A673 (cell line): ENCODE results near the gene LRRC3. TPM values are rescaled to one million over a fixed set of nuclear protein-coding genes. Genes with fewer than 3 reads are reported as not detected.

Experiments
- Bru-seq: library from RNA; stranded (reverse); fragments of 400-500 nt; gene quantifications from one replicate; lab custom pipeline; 2021; lab: Mats Ljungman, UMichigan
- BruChase-seq, 2 experiments: library from RNA; stranded (reverse); fragments of 400-500 nt; gene quantifications; one replicate each; lab custom pipeline; 2021; lab: Mats Ljungman, UMichigan
- BruUV-seq: library from RNA; stranded (reverse); fragments of 400-500 nt; replicated peaks from 2 replicates; lab custom pipeline; 2021; lab: Mats Ljungman, UMichigan
- CTCF ChIA-PET: fragments of 300-600 bp; sonication (Branson Sonifier 250); formaldehyde crosslinking; loops from one replicate; lab custom pipeline; 2022; ENCODE audit warnings: antibody characterized with exemption; lab: Charles Lee
- POLR2A ChIA-PET: fragments of 300-600 bp; sonication (Branson Sonifier 250); formaldehyde crosslinking; loops from one replicate; lab custom pipeline; 2022; ENCODE audit warnings: antibody characterized with exemption; ENCODE audit not compliant: low non-redundant PET; lab: Charles Lee
- DNase-seq: peaks from one replicate; pipeline ENCODE4 v3.0.0-alpha.2; 2015; ENCODE audit warnings: low spot score
- H3K27ac ChIP-seq: fragments of 200-600 bp; sonication (generic); 2 replicates; pipeline ENCODE4 v1.5.1; 2016; ENCODE audit warnings: mixed run types, low read depth, mild to moderate bottlenecking, mixed read lengths, antibody characterized with exemption, low read length; ENCODE audit not compliant: poor library complexity, severe bottlenecking
- H3K27me3 ChIP-seq: fragments of 200-600 bp; sonication (generic); replicated peaks from 2 replicates; pipeline ENCODE4 v1.6.1; 2017; ENCODE audit warnings: mixed run types, low read depth, mild to moderate bottlenecking, mixed read lengths, antibody characterized with exemption, low read length; ENCODE audit not compliant: insufficient read depth, poor library complexity
- H3K36me3 ChIP-seq: fragments of 200-600 bp; sonication (generic); 2 replicates; pipeline ENCODE4 v1.6.1; 2016; ENCODE audit warnings: mixed run types, mild to moderate bottlenecking, mixed read lengths, antibody characterized with exemption, low read length; ENCODE audit not compliant: insufficient read depth, poor library complexity, severe bottlenecking
- H3K4me1 ChIP-seq: fragments of 200-600 bp; sonication (generic); 2 replicates; pipeline ENCODE4 v1.6.1; 2017; ENCODE audit warnings: mixed run types, mild to moderate bottlenecking, mixed read lengths, antibody characterized with exemption, low read length; ENCODE audit not compliant: insufficient read depth, poor library complexity, severe bottlenecking
- H3K4me3 ChIP-seq: fragments of 200-600 bp; sonication (generic); 2 replicates; pipeline ENCODE4 v1.5.1; 2016; ENCODE audit warnings: low read depth, mixed run types, mild to moderate bottlenecking, mixed read lengths, low read length; ENCODE audit not compliant: poor library complexity, severe bottlenecking
- H3K9me3 ChIP-seq: fragments of 200-600 bp; sonication (generic); 2 replicates; pipeline ENCODE4 v1.6.1; 2016; ENCODE audit warnings: mixed run types, low read depth, mild to moderate bottlenecking, mixed read lengths, antibody characterized with exemption, low read length; ENCODE audit not compliant: poor library complexity, severe bottlenecking
- CTCF ChIP-seq: fragments of 300-800, 200-600 bp; sonication (generic); conservative IDR thresholded peaks from 2 replicates; pipeline ENCODE4 v1.5.1; 2017; ENCODE audit warnings: low read depth, mild to moderate bottlenecking, antibody characterized with exemption, low read length, moderate library complexity, mixed read lengths
- EZH2 ChIP-seq: fragments of 200-600 bp; sonication (generic); IDR thresholded peaks from 2 replicates; pipeline ENCODE4 v1.6.1; 2017; ENCODE audit warnings: borderline replicate concordance, low read depth, mild to moderate bottlenecking, mixed read lengths, antibody characterized with exemption, low read length; ENCODE audit not compliant: poor library complexity, severe bottlenecking
- intact Hi-C: fragments of 100-400 bp; cut with micrococcal nuclease; formaldehyde crosslinking; loops from one replicate; pipeline ENCODE4 v1.10.0; 2022; ENCODE audit not compliant: unreplicated experiment
- long read RNA-seq: library from polyadenylated mRNA; stranded (forward); transcript quantifications from one replicate; pipeline ENCODE4 v2.0.0, GENCODE V29; 2022
- total RNA-seq: library from RNA; stranded (reverse); gene quantifications from 2 replicates; pipeline ENCODE4 v1.2.3, GENCODE V29; 2021

Gene LRRC3, protein sequence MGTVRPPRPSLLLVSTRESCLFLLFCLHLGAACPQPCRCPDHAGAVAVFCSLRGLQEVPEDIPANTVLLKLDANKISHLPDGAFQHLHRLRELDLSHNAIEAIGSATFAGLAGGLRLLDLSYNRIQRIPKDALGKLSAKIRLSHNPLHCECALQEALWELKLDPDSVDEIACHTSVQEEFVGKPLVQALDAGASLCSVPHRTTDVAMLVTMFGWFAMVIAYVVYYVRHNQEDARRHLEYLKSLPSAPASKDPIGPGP
- total RNA-seq = 1.5 and 3.1 TPM in 2 replicates
- Bru-seq, nascent RNA = percentile 33 among the genes with signal in this experiment
- BruChase-seq, experiment 1, labeled RNA remaining after a 2-hour chase = percentile 51 among the genes with signal in this experiment
- percentile 55 among the genes with signal in this experiment for BruChase-seq, experiment 2, labeled RNA remaining after a 6-hour chase
- long read RNA-seq, full-length matches to known transcripts = 1 of 3 reads
- long read RNA-seq, partial matches to known transcripts = 0 of 3 reads
- long read RNA-seq, other reads (novel, unspliced or antisense) = 2 of 3 reads

DNA sequence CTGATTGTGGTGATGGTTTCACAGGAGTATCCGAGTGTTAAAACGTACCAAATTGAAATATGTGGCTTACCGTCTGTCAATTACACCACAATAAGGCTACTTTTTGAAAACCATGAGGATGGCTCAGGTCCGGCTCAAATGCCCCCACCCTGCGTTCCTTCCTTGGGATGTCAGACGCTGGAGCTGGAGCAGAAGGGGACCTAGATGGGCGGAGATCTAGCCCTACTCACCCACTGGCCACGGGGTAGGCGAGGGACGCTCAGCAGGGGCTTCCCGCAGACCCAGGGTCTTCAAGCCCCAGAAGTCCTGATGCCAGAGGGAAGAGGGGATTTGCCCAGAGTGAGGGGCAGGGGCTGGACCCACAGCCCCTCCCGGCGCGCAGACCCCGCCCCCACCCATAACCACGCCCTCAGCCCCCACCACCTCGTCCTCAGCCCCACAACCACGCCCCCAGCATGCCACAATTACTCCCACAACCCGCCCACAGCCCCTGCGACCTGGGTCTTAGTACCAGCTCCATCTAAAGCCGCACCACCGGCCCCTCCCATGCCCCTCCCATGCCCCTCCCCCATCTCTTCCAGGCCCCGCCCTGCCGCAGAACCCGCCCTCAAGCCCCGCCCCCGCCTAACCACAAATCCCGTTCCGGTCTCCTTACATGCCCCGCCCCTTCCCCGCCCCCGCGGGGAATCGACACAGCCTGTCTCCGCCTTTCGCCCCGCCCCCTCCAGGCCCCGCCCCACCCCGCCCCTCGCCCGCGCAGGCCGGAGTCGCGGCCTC is at the start of gene LRRC3:
Gene LRRC3 (plus strand): TSS at position 764 of the 777 bp plus-strand sequence. CDS start 1,135 bp downstream, outside the sequence.
- ChIA-PET CTCF (no interaction called here), POLR2A (interaction anchor here (0.7 kb wide), 1 partner anchor 97 kb away, joined by 9 read pairs; no protein-coding TSS in a partner anchor)
- Histone ChIP-seq H3K9me3 (peaks cover 6% of the 10 kb centered on the region), H3K4me1 (no peaks in the 10 kb centered on the region), H3K36me3 (no peaks in the 10 kb centered on the region), H3K27ac (no peak within 1 kb of the TSS), H3K4me3 (peak within 1 kb of the TSS; percentile 61), H3K27me3 (peaks cover 26% of the 10 kb centered on the region)
- DNase-seq = peak; percentile 91
- no peak for TF ChIP-seq EZH2
- TF ChIP-seq CTCF = no peak
- intact Hi-C loops = loop anchor here (10.0 kb wide), 1 partner anchor 100 kb away; the partner anchor contains the start of gene TRPM2
- BruUV-seq = no TSS peak

GRCh38 chr21:44405948-44406872 is 49.1 kb upstream of the LRRC3 start:
- CTCF ChIA-PET = no interaction called here
- POLR2A ChIA-PET = no interaction called here
- DNase-seq = no peak

More at GRCh38 chr21:44405948-44406872, 49.1 kb upstream of the LRRC3 start:
- no peak overlapping the region for H3K27ac ChIP-seq
- TF ChIP-seq CTCF (no peak), EZH2 (no peak)
- no peaks in the 10 kb centered on the region for H3K9me3 ChIP-seq
- H3K4me1 ChIP-seq = no peaks in the 10 kb centered on the region
- no peaks in the 10 kb centered on the region for H3K36me3 ChIP-seq
- H3K27me3 ChIP-seq = no peaks in the 10 kb centered on the region
- no TSS peak for BruUV-seq
- H3K4me3 ChIP-seq = no peak overlapping the region
- intact Hi-C loops = no loop called here
